Measurements from ENCODE around the gene ZNF444.

The ZNF444 gene

DNA sequence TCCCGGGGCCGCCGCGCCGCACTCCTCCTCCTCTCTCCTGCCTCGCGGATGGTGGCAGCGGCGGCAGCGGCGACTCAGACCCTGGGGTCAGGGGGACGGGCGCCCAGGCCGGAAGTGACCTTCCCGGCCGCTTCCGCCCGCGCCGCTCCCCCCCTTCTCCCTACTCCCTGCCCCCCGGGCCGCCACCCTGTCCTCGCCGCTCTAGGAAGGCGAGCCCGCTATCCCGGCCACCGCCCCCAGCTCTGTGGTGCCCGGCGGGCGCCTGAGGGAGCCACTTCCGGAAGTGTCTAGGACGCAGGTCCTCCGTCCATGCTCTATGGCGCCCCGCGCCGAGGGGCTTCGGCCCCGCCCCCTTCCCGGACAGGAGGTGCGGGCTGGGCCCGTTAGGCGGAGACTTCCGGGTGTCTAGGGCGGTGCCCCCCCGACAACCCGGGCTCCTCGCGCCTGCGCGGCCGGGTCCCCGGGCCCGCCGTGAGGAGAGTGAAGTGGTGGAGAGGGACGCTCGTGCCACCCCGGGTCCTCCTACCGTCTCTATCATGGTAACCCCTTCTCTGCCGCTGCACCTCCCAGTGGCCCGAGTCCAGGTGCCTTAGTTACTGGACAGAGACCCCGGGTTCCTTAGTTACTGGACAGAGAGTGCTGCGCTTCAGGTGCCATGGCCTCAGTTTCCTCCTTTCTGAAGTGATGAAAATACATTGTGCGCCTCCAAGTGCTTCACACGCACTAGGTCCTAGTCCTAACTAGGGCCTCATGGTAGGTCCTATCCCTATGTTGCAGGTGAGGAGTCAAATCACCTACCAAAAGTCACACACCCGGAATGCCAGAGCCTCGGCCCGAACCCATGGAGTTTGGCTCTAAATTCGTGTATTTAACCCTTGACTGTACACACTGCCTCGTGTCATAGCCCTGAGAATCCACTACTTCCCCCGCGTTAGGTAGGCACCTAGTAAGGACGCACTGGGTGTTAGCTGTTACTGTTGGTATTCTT, 19.6 kb upstream of the ZNF444 start, which contains the start of gene ZNF787:
Gene ZNF787 (minus strand): TSS at position 116 of the 988 bp plus-strand sequence. CDS start 18,078 bp downstream, outside the sequence.
- peak; percentile 98 for DNase-seq

DNA sequence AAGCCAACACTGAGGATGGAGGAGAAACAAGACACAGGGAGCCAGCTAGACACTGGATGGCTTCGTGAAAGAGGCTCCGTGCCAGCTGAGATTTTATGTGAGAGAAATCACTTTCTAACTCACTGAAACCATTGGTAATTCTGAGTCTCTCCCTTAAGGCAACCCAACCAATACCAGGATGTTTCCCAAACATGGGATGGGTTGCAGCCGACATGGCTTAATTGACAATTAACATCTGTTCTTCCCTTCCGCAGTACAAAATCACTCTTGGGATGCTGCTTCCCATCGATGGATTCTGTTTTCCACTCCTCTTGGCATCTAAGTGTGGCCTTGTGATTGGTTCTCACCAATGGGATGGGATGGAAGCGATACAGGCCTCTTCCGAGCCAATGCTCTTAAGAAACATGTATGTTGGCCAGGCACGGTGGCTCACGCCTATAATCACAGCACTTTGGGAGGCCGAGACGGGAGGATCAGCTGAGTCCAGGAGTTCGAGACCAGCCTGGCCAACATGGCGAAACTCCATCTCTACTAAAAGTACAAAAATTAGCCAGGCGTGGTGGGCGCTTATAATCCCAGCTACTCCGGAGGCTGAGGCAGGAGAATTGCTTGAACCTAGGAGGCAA, 17.7 kb upstream of the ZNF444 start:
- DNase-seq = no peak

DNA sequence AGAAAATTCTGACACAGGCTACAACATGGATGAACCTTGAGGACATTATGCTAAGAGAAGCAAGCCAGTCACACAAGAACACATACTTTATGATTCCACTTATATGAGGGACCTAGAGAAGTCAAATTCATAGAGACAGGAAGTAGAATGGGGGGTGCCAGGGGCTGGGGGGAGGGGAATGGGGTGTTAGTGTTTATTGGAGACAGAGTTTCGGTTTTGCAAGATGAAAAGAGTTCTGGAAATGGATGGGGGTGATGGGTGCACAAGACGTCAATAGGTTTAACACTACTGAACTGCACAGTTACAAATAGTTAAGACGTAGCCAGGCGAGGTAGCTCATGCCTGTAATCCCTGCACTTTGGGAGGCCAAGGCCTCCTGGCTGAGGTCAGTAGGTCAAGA, 16.5 kb upstream of the ZNF444 start:
- DNase-seq = no peak

DNA sequence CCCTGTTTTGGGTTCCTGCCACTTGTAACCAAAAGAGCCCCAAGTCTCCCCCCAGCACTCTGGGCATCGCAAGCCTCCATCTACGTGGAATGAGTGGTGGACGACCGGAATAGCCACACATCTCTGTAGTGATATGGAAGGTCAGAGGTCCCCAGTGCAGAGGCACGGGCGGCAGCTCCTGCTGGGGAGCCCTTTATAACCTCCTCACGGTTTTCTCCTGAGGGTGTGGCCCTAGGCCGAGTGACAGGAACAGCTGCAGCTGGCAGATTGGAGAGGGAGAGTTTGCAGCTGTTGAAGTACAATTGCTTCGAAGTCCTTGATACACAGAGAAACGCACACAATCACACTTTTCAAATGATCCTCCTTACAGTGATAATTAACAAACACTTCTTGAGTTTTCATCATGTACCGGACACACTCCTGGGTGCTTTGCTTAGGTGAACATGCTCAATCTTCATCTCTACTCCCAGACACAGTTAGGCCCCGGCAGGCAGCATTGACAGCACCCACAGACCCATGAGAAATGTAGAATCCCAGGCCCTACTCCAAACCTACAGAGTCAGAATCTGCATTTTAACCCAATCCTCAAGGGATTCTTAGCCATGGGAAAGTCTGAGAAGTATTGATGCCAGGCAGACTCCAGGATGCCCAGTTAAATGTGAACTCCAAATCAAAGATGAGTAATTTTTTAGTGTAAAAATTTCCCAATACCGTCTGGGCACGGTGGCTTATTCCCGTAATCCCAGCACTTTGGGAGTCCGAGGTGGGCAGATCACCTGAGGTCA, 15.1 kb upstream of the ZNF444 start:
- no peak for DNase-seq

DNA sequence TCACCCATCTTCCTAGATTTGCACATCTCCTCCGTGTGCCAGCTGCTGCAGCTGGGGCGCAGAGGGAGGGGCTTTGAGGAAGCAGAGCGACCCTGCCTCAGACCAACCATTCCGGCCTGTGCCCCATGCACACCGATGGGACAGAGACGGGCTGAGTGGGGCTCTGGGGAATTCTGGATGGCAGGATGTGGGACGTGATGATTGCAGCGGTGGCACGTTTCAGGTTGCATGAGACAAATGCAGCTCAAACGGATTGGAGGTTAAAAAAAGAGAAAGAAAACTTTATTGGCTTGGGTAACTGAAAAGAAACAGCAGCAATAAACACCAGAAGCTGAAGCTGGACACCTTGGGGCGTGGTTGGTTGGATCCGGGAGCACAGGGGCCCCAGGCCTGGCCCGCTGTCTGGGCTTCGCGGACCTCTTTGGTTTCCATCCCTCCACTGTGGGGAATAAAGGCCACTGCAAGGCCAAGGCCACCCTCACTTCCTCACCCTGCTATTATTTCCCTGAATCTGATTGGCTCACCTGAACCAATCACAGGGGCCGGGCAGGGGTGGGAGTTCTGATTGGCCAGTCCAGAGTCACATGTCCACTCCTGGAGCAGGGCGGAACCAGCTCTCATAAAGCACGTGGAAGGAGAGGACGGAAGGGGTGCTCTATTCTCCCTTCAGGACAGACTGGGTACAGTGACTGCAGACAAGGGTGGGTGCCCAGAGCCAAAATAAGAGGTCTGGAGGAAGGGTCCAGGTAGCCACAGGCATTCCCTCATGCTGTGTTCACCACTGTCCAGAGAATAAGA, 13.9 kb upstream of the ZNF444 start:
- DNase-seq = no peak

DNA sequence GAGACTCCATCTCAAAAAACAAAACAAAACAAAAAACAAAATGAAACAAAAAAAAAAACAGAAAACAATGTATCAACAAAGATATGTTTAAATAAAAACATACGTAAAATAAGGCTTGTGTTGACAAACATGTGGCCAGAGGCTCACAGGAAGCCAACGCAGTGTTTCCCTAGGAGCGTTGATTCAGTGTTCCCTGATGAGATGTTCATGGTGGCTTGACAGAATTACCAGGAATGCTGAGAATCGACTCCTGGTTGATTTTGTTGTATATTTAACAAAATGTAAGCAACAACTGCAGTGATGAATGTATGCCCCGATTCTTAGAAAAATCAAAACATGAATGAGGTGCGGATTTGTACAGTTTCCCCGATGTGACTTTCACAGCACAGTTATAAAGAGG, 11.1 kb upstream of the ZNF444 start:
- DNase-seq = no peak

DNA sequence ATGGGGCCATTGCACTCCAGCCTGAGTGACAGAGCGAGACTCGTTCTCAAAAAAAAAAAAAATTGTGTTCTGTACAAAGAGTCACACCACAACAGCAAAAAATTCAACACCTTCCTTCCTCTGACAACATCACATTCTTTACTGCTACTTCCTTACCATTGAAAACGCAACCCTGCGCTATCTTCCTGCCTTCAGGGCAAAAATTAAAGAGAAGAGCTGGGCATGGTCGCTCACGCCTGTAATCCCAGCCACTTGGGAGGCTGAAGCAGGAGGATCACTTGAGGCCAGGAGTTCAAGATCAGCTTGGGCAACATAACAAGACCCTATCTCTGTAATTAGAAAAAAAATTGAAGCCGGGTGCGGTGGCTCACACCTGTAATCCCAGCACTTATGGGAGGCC, 9.4 kb upstream of the ZNF444 start:
- no peak for DNase-seq

GRCh38 chr19:56132316-56132822, 8.7 kb upstream of the ZNF444 start:
- peak; percentile 66 for DNase-seq

DNA sequence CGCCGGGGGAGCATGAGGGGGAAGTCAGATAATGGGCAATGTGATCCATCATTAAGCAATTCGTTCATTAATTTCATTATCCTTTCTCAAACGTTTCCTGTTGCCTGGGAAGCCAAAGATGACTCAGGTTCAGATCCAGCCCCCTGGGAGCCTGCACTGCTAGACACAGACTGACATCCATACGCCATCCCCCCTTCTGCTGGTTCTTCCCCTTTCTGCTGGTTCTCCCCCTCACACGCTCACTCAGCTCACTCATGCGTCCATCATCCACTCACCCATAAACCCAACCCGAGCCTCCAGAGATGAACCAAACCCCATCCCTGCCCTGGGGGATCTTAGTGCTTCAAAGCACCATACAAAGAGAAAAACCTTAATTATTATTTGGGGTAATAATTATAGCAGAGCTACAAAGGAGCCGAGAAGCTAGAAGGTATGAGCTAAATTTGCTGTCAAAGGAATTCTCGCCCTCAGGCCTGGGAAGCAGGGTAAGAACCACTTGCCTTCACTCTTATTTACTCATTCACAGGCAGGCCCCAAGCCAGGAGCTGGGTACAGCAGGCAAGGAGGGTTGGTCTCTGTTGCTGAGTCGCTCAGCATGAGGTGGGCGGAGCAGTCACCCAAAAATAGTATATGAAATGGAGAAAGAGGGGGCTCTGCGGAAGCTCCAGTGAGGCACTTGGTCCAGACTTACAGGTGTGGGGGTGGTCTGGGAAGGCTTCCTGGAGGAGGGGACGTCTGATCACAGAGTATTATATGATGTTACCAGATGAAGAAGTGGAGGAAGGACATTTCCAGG, 7.0 kb upstream of the ZNF444 start:
- DNase-seq = peak; percentile 28

GRCh38 chr19:56134654-56134921, 6.5 kb upstream of the ZNF444 start:
- no peak for DNase-seq

- no peak for DNase-seq
Measured at GRCh38 chr19:56136362-56136761, 4.7 kb upstream of the ZNF444 start.

DNA sequence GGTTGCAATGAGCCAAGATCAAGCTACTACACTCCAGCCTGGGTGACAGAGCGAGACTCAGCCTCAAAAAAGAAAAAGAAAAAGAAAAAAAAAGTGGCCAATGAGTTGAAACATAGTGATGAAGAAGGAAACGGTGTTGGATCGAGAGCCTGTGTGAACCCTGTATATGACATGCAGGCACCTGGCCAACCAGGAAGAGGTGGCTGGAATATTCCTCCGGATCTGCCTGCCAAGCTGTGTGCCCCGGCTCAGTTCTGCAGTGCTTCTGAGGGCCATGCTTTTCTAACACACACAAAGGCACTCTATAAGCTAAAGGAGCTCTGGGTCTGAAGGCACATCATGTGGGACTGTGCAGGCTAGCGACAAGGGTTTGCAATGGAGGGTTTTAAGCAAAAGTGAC, 3.7 kb upstream of the ZNF444 start:
- no peak for DNase-seq

- DNase-seq = no peak
Measured at GRCh38 chr19:56138069-56138468, 3.0 kb upstream of the ZNF444 start.

DNA sequence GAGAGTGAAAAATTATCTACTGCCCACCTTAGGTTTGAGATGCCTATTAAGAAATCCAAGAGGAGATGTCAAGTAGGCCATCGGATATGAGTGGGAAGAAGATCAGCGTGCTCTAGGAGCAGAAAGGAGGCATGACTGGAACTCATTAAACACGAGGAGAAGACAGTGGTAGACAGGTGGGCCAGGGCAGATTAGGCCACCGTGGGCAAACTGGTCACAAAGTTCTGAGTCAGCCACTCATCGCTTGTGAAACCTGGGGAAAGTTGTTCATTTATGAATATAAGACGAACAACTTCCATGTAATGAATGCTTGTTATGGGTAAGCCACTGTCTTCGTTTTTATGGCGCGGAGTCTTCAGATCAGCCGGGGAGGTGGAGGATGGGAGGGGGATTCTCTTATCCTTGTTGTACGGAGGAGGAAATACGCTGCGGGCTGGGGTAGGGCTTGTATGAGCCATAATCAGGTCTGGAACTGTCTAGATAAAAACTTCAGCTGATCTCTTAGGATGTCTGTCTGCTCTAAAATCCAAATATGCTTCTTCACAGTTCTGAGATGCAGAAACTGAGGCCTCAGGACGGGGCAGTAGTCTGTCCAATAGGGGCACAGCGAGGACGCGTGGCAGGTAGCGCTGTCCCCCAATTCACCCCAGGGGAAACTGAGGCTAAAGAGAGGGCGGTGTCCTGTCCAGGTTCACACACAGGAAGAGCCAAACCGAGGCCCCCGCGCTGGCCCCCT, 1.1 kb upstream of the ZNF444 start:
- no peak for DNase-seq

DNA sequence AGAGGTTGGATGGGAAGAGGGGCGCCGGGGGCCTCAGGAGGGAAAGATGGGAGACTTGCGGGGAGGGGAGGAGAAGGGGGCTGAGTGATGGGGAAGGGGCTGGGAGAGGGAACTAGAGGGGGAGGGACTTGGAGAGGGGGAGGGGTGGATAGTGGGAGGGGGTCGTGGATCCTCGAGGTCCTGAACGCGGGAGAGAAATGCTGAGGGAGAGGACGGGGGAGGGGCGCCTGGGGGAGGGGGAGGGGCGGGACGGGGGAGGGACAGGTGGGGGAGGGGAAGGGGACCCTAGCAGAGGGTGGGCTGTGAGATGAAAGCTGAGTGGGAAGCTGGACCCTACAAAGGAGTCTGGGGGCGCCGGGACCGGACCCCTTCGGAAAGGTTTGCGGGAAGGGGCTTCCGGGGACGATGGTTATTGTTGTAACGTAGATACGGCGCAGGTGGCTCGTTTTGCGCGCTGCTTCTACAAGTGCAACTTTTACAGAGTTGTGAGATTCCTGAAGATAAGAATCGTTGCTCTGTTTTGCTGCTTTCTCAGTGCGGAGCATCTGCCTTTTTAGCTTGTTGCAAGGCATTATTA, 418 bp downstream of the ZNF444 start:
- peak; percentile 56 for DNase-seq

GRCh38 chr19:56142087-56142787, 1.1 kb downstream of the ZNF444 start:
- peak; percentile 35 for DNase-seq

GRCh38 chr19:56142897-56143434, 1.9 kb downstream of the ZNF444 start:
- DNase-seq = no peak

DNA sequence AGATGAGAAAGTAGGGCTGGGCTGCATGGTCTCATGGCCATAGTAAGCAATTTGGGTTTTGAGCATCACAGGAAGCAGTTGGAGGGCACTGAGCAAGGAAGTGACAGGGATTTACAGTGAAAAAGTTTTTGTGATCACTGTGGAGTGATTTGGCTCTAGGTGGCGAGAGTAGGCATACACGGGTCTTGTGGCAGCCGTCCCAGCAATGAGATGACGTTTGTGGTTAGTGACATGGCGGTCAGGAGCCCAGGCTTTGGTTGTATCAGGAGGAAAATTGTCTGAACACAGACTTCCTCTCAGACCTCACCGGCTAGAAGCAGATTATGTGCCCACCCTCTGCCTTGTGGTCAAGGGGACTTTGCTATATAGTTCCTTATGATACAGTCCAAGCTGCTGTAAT, 3.3 kb downstream of the ZNF444 start:
- no peak for DNase-seq

DNA sequence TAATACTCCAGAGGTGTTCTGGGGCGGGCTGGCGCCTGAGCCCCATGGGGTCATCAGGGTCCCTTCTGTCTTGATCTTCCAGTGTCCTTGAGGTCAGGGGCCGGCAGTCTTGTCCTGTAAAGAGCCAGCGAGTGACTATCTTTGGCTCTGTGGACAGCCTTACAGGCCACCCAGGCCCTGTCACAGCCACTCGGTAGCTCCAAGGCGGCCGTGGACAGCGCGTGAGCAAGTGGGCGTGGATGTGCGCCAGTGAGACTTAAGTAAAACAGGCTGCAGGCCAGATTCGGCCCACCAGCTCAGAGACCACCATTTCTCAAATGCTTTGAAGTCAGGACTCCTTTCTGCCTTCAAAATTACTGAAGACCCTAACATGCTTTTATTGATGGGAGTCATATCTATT, 3.7 kb downstream of the ZNF444 start:
- no peak for DNase-seq
